Measurements from ENCODE around the gene GRAMD2B.

DNA sequence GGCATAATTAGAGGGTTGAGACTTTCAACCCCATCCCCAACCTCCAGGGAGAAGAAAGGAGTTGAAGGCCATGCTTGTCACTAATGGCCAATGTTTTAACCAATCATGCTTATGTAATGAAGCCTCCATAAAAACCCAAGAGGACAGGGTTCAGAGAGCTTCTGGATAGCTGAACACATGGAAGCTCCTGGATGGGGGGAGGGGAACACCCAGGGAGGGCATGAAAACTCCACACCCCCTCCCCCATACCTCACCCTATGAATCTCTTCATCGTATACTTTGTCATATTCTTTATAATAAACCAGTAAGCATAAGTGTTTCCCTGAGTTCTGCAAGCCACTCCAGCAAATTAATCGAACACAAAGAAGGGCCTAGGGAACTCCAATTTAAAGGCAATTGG, 90.1 kb downstream of the GRAMD2B start:
- TF ChIP-seq POLR2A (IDR thresholded peaks at IDR 0.05; ENCODE audit: low read length) (no peak), GATA1 (IDR thresholded peaks at IDR 0.05; ENCODE audit: low read depth, low read length) (no peak)
